Left forelimb (tissue), 1 donor: Measurements from ENCODE around the gene ZNF646.

Experiments used
- DNase-seq: peaks from one replicate; pipeline ENCODE4 v3.0.0-alpha.2; 2018; ENCODE audit warnings: low spot score

Gene ZNF646

DNA sequence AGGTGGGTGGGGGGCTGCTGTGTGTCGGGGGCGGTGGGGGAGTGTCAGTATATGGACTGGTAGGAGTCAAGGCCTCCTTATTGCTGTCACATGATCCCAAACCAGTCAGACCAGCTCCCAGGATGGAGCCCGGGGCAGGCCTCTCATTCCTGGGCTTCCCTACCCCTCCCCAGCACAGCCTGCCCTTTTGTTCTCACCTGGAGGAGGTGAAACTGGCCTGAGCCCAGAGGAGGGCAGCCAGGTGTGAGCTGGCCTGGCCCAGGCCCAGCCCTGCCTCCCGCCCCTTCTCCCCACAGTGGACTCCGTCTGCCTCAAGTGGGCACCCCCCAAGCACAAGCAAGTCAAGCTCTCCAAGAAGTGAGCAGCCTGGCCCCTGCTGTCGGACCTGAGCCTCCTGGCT is 56.7 kb downstream of the ZNF646 start:
- no peak for DNase-seq

GRCh38 chr16:31131416-31131815 is 57.2 kb downstream of the ZNF646 start:
- DNase-seq: no peak

GRCh38 chr16:31131841-31132271 is 57.6 kb downstream of the ZNF646 start:
- DNase-seq: no peak

DNA sequence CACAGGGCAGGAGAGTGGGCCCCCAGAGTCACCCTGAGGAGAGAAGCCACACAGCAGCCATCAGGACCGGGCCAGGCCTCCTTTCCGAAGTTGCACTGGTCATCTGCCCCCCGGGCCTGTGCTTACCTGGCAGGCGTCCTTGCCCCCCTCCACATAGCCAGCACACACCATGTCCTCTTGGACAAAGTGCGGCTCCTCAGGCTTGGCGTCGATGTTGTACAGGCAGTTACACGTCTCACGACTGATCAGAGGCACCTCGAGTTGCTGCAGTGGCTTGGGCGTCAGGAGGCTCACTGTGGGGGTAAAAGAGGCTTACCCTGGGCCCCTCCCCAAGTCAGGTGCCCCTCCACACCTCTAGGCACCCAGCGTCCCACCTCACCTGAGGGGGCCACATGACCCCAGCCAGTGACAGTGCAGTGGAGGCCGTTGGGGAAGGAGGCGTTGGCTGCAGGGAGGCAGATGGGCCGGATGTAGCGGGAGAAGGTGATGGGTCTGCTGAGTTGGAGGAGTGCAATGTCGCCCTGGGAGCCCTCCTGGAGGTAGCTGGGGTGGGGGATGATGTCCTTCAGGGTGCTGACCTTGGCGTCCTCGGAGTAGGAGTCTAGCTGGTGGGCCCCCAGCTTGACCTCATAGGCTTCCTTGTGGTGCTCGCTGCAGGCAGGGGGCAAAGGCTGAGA is 58.2 kb downstream of the ZNF646 start:
- no peak for DNase-seq

DNA sequence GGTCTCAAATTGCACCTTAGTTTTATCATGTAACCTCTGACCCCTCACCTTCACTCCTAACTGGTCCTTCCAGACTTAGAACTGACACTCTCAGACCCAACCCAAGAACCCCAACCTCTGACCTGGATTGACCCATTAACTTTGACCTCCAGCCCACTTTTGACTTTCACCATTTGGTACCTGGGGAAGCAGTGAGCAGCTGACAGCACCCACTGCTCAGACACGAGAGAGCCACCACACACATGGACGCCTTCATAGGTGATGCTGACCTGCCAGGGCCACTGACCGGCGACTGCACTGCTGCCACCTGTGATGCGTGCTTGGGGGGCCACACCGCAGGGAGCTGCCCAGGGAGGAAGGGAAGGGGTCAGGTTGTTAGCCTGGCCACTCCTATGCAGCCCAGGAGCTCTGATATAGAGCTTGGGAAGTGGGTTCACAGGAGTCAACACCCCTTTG is 58.9 kb downstream of the ZNF646 start:
- DNase-seq: no peak
